Frontal cortex (tissue), 4 donors: Measurements from ENCODE around the gene IFNG. TPM values are rescaled to one million over a fixed set of nuclear protein-coding genes. Genes with fewer than 3 reads are reported as not detected.

ENCODE experiments used
- DNase-seq, 2 donors: peaks; one replicate each; pipeline ENCODE4 v3.0.0; 2012; ENCODE audit warnings: low spot score in 2 of 2
- FAIRE-seq: peaks from 2 replicates; lab custom pipeline; 2012; peaks lifted over from hg19 to GRCh38; lab: Jason Lieb, UNC
- total RNA-seq: library from RNA; depleted of rRNA; stranded (reverse); fragments of >200 nt; gene quantifications from one replicate; pipeline ENCODE4 v1.2.3, GENCODE V29; 2014
- donor health status: control.
- donor health status: control.
- donor health status: control.

The IFNG gene
- total RNA-seq, 1 donor from 2014 or later: not detected

DNA sequence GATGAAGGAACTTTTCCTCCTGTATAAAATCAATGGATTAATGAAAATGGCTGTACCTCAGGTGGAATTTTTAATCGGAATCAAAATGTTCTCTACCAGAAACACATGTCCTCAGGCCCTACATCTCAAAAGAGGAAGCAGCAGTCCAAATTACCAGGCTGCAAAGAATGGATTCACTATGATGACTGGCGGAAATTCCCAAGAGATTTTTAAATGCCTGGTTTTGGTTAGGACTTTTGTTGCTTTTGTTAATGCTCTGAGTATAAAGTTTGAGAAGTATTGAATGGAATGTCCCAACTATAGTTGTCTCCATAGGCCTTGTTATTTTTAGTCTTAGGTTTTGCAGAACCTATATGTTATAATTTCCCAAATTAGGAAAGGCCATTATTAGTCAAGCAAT lies 11.2 kb upstream of the IFNG start:
- FAIRE-seq: no peak
- DNase-seq: no peak

DNA sequence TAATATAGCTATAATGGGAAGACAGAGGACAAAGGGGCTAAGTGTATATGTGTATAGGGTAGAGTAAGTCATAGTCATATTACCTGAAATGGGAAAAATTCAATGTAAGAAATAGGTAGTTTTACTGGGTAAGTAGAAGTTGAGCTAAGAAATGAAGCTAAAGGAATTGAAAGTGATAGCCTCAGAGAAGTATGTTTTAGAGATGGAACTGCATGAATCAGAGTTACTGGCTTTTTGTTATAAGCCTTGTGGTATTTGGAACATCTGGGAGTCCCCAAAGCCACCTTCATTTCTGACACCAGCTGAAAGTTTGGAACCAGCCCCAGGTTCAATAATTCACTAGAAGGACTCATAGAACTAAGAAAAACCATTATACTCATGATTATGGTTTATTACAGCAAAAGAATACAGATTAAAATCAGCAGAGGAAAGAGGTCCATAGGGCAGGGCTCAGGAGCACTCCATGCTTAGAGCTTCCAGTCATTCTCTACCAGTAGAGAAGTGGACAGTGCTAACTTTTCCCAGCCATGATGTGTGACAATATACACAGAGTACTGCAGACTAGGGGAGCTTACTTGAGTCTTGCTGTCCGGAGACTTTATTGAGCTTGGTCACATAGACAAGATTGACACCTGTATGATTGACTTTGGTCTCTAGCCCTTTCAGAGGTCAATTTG lies 9.8 kb upstream of the IFNG start:
- no peak for FAIRE-seq

DNA sequence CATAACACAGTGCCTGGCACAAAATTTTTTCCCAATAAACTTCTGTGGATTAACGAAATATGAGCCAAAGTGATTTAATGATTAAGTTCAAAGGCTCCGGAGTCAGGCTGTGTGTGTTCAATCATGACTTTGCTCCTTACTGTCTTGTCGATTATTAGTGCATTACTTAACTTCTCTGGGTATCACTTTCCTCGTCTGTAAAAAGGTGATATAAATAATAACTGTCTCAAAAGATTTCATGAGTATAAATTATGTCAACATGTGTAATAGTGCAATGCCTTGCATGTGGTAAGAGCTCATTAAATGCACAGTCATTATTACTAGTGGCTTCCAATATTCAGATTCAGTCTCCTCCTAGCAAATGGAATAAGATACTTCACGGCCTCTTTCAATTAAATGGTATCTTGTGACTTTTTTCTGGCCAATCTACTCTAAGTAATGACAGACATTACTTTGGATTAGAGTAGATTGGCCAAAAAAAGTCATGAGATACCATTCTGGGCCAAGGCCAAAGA lies 6.8 kb upstream of the IFNG start:
- DNase-seq (no peak), FAIRE-seq (no peak)

More for the DNA sequence above, 9.8 kb upstream of the IFNG start:
- no peak for DNase-seq

DNA sequence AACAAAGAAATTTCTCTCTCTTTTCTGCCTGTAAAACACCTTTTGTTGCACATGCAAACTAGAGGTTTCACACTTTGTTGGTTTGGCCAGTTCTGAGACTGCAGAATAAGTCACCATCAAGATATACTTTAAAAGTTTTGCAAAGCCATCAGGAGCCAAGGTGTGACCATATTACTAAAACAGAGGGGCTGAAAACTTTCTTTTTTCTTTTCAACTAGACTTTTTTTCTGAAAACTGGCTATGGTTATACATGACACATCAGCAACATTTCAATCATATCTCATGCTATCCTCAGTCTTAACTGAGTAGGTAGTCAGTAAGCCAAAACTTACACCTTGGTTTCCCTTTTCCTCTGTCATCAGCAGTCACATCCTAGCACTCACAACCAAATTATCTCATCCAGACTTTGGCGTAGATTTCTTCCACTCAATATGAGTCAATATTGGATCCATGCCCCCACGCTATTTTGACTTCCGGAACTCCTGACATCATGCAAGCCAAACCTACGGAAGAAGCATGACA lies 4.1 kb upstream of the IFNG start:
- DNase-seq (no peak), FAIRE-seq (no peak)

DNA sequence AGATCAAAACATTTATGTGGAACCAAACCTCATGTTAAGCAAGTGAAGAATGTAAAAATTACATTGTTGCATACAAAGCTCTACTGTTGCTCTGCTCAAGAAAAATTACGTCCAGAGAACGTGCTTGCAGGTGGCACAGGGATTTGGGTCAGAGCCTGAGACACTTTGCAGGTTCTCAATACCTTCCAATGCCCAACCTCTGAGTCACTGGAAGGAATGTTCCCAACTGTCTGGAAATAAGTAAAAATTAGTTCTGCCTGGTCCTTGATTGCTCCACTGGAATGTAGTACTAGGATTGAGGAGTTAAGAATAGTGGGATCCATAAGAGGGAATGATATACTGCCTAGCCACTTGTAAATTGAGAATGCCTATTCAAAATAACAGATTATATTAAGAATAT lies 2.8 kb upstream of the IFNG start:
- no peak for FAIRE-seq

DNA sequence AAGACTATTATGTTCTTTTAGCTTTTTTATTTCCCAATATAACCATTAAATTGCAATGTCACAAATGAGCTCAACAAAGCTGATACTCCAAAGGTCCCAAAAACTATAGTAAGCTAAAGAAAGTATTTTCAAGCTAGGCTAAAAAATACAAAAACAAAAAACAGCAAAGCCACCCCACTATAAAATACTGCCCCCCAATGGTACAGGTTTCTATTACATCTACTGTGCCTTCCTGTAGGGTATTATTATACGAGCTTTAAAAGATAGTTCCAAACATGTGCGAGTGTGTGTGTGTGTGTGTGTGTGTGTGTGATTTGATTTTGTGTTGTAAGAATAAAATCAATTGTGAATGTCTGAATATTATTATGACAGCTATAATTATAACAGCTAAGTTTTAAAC lies 1.1 kb downstream of the IFNG start:
- FAIRE-seq (no peak), DNase-seq (no peak)

More for the DNA sequence above, 2.8 kb upstream of the IFNG start:
- no peak for DNase-seq

DNA sequence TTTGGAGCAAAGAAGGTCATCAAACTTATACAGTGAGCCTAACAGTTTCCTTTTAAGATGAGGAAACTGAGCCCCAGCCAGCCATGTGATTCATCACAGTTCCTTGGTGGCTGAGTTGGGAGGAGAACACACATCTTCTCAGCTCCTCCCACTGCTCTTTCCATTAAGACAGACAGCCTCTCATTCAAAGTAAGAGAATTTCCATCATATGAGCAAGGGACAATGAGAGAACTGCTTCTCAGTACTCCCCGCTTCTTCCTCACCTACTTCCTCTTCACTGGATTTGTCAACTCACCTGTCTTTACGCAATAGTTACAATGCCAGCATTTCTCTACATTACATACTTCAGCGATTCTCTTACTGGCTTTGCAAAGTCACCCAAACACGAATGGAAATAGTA lies 2.2 kb downstream of the IFNG start:
- FAIRE-seq (no peak), DNase-seq (no peak)

DNA sequence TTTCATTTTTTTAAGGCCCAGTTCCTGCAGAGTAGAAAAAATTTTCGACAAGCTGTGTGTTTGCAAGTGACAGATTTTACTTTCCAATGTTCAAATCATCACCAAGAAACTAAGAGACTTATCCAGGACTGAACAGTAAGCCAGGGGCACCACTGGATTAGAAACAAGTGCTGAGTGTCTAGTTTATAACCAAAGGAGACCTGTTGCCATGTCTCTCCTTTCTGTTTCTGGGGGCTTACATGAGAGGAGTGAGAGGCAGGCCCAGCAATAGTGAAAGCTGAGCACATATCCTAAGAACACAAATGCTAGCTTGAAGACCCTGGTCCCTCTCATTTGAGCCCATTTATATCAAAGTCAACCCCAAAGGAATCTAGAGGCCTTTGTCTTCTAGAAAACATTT lies 2.9 kb downstream of the IFNG start:
- no peak for FAIRE-seq
- no peak for DNase-seq

DNA sequence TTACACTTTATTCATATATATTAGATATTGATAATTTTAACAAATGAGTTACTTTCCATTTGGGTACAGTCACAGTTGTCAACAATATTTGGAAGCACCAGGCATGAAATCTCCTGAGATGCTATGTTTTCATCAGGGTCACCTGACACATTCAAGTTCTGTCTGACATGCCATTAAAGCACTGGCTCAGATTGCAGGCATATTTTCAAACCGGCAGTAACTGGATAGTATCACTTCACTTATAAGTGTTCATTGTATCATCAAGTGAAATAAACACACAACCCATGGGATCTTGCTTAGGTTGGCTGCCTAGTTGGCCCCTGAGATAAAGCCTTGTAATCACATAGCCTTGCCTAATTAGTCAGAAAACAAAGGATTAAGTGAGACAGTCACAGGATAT lies 4.8 kb downstream of the IFNG start:
- DNase-seq (no peak), FAIRE-seq (no peak)

DNA sequence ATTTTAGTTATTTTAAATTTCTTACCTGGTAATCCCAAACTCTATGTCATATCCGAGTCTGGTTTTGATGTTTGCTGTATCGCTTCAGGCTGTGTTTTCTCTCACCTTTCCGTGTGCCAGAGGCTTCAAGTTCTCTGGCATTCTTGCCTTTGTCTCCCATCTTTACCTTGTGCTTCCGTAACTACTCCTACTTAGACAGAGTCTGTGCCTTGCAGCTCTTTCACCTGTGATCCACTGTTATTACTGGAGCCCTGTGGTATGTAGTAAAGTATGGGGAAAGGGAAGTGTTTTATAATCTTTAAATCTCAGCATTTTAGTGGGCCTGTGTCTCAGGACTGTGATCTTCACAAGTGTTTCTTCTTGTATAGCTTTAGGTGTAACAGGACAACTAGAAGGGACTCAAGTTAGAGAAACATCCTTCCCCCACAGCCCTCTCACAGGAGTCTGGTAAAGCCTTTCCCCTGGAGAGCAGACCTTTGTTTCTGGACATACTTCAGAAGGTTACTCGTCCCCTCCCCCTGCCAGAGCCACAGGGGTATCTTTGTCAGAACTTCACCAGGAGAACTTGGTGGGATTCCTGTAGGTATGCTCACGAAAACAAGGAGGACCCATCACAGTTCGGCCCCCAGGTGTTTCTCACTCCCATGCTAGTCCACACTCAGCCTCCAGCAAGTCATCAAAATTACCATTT lies 11.1 kb downstream of the IFNG start:
- no peak for FAIRE-seq
- no peak for DNase-seq

DNA sequence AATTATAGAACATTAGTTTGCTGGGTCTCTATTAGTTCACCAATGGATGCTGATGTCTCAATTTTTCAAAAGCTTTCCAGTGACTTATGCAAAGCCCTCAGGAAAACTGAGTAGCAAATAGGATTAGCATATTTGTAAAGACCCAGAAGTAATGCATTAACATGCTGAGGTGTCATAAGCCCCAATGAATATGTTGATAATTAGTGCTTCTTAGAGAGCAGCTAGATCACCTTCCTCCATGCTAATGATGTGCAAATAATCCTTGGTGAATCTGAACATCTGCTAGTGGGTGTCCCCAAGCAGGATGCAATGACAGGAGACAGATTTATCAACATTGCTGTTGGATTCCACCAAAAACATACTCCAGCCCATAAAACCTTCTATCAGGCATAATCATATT lies 19.0 kb downstream of the IFNG start:
- FAIRE-seq (no peak), DNase-seq (no peak)

DNA sequence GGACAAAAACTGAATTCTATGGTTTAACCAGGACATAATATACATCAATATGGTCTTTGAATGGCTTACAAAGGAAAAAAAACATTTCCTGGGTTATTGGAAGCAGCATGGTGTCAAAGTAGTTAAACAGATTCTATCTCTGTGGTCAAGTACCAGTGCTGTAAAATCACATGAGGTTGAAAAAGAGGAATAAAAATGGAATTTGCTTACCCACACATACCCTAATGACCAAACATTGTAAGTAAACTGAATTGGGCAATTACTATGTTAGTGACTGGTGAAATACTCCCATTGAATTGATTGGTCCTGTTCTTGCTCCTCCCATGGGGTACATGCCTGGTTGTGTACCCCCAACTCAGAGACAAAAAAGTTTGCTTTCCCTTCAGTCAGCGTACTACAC lies 19.6 kb downstream of the IFNG start:
- FAIRE-seq (no peak), DNase-seq (no peak)

DNA sequence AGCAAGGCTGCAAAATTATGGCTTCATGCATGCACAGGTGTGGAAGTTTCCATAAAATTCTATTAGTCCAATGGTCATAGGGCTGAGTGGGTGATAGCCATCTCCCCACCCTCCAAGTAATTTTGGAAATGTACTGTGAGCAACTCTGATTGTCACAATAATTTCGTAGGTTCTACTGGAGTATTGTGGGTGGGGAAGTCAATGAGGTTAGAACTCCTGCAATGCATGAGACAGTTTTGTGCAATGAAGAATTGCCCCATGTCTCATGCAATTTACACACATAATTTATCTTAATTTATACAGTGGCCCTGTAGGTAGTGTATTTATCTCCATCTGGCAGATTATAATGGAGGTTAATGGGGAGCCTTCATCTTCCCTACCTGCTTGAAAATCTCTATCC lies 20.5 kb downstream of the IFNG start:
- FAIRE-seq (no peak), DNase-seq (no peak)

DNA sequence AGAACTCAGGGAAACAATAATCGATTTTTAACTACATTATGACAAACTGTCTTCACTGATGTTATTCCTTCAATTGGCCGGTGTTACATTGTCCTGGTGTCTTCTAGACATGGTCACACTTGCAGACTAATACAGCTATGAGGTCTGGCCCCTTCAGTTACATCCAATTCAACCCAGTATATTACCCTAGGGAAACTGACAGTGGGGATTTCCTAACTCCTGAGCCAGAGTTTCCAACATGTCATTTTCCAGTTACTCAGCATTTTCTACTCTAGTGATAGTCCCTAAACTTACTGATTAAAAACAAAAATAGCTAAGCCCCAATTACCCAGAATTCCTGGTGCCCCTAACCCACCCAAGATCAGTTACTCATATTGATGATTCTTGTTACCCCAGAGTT lies 21.1 kb downstream of the IFNG start:
- no peak for DNase-seq
- no peak for FAIRE-seq

DNA sequence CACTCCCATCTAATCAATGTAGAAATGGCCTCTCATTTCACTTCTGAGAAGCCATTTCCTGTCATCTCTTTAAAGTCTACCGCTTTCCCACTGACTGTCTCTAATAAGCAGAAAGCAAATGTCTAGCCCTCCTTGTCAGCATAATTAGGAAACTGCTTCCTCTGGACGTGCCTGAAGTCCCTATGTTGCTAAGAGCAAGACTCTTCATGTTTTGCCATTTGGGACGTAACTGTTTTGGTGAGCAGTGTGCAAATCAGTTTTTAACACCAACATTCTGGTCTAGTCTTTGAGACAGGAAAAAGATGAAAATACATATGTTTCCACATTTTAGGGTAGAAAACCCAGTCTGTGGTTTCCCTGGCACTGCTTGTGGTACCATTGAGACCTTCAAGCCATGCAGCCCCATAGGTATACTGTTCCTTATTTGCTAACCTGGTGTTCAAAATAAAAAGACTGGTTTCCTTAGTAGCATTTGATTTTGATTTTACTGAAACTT lies 22.2 kb downstream of the IFNG start:
- FAIRE-seq (no peak), DNase-seq (no peak)

DNA sequence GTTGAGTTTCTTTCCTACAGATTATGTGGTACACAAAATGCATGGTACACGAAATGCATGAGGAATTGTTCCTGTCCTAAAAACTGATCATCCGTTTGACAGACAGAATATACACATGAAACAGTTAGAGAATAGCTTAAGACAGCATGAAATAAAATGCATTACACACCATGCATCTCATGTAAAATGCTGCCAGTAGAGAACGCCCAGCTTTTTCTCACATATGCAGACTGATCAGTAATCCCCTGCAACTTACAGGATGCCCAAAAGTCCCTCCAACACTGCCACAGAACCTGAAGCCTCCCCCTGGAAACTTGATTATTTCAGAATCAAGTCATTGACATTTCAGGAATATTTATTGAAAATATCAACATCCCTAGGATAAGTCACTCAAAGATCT lies 24.0 kb downstream of the IFNG start:
- FAIRE-seq (no peak), DNase-seq (no peak)

DNA sequence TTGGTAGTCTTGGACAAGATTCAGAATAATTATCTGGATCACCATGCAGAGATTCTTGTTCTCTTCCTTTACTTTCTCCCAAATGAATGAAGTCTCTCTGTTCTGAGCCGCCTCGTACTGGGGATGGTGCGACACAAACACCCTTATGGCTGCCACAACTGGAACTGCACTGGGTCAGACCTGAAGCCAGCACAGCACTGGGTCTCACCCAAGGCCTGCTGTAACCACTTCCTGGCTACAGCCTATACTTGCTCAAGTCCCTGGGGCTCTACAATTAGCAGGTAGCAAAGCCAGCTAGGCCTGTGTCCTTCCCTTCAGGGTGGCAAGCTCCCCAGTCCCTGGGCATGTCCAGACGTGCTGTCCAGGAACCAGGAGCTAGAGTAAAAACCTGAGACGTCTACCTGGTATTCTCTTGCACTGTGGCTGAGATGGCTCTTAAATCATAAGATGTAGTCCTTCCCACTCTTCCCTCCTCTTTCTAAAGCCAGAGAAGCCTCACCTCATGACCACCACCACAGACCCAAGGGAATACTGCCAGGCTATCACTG lies 27.6 kb downstream of the IFNG start:
- FAIRE-seq (no peak), DNase-seq (no peak)

DNA sequence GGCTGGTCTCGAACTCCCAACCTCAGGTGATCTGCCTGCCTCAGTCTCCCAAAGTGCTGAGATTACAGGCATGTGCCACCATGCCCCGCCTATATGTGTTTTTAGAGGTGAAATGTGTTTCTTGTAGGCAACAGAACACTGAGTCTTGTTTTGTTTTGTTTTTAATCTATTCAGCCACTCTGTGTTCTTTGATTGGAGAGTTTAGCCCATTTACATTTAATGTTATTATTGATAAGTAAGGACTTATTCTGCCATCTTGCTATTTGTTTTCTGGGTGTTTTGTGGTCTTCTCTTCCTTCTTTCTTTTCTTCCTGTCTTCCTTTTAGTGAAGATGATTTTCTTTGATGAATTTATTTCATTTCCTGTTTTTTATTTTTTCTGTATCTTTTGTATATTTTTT lies 29.6 kb downstream of the IFNG start:
- peak; percentile 8 for FAIRE-seq

DNA sequence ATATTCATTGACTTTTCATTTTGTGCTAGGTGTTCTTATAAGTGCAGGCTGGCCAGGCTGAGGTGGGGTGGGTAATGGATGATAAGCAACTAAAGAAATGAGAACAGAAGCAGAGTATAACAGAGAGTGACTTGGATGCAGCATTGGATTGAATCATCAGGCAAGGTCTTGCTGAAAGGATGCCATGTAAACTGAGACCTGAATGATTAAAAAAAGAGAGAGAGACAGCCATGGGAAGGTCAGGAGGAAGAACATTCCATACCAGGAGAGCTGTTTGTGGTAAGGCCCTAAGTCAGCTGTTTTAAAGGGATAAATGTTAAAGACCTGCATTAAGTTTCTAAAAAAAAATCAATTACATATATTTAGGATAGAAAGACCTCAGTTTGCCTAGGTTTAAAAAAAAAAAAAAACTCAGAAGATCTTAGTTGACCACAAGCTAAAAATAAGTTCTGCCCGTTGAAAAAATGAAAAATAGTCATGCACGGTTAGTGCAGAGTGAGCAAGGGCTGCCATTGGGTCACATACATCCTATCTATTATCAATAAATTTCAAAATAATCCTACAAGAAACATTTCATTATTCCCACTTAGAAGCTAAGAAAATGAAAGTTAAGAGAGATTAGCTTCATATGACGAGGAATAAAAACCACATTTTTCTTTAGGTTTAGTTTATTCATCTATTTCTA lies 37.2 kb downstream of the IFNG start:
- DNase-seq (no peak), FAIRE-seq (no peak)

More for the DNA sequence above, 29.6 kb downstream of the IFNG start:
- DNase-seq: no peak

DNA sequence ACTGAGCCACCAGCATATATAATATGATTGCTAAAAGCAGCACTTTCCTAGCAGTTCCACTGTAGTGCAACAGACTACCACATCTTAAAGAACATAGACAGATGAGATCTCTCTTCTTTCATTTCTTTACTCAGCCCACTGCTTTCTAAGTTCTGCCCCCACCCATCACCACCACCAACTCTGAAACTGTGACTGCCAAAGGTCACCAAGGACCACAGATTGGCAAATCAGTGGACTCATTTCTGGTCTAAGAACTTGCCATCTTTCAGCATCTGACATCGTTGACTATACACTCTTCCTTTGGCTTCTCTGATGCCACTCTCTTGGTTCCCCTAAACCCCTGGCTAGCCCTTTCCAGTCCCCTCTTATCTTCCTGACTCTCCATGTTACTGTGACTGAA lies 38.4 kb downstream of the IFNG start:
- no peak for FAIRE-seq
- DNase-seq: no peak
